ENCODE data around the gene L3MBTL2.

The L3MBTL2 gene

DNA sequence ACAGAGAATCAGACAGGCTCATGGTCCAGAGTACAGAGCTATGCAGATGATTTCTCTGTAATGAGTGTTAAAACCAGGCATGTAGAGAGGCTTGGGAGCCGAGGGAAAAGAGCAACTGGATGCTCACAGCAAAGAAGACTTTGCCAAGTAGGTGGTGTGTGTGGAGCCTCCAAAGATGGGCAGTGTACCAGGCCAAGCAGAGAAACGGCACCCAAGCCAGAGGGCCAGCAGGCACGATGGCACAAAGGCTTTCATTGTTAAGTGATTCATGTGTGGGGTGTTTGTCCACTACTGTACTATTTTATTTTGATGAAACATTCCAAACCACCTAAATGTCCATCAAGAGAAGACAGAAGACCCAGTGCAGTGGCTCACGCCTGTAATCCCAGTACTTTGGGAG, 69.7 kb downstream of the L3MBTL2 start:
- no peak for DNase-seq (ENCODE audit: low read depth)

- no peak for DNase-seq (ENCODE audit: low read depth)
Observed at GRCh38 chr22:41280065-41280464, 75.0 kb downstream of the L3MBTL2 start.

DNA sequence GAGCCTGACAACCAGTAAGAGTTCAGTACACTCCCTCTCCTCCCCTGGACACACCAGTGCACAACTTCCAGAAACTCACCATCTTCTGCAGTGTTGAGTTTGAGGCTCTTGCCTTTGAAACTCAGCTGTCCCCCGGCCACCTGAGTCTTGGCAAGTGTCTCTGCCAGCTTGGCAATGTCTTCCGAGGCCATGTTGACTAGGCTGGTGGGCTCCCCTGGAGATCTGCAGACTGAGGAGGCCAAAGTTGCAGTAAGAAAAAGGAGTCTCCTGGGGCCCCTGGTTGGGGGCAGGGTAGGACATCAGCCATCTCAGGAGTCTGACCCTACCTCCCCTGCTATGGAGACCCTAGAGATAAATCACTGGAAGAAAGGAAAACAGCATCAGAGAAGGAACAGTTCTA, 75.7 kb downstream of the L3MBTL2 start:
- no peak for DNase-seq (ENCODE audit: low read depth)

Data from stimulated activated CD8-positive, alpha-beta memory T cell treated with anti-CD3 and anti-CD28 coated beads, Interleukin-7, amount 100 ng/mL, for 24 hours (primary cell).